Measurements from ENCODE around the gene DQX1.

DQX1 gene

DNA sequence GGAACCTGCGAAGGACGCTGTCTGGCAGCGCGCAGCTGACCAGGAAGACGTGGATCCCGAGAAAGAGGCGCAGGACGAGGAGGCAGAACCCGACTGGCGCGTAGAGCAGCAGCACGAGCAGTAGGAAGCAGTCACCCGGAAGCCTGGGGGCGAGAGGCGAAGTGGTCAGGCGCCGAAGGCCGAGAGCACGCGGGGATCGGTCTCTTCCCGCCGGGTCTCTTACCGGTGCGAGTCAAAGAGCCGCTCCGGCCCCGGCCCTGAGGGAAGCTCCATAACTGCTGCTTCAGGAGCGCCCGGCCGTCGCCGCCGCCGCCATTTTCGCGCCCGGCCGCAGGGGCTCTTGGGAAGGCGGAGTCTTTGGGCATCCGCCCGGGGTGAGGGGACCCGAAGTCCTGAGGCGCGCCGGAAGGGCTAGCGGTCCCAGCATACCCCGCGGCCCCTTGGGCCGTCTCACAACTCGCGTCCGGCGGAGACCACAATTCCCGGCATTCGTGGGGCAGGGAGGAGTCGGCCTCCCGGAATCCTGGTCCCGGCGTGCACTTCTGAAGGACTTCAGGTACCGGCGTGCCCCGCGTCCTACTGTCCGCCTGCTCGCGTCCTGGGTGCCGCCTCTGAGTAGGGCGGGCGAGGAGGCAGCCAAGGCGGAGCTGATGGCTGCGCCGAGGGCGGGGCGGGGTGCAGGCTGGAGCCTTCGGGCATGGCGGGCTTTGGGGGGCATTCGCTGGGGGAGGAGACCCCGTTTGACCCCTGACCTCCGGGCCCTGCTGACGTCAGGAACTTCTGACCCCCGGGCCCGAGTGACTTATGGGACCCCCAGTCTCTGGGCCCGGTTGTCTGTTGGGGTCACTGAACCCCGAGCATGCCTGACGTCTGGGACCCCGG is 3.6 kb upstream of the DQX1 start, which contains the start of the genes AUP1 and HTRA2 (continued):
- peak; percentile 96 for TF ChIP-seq ZBTB11 (tag by site-specific recombination; conservative IDR thresholded peaks at IDR 0.05; ENCODE audit: low read depth)
- TF ChIP-seq ZNF24 (tag by site-specific recombination; IDR thresholded peaks at IDR 0.05) = no peak
- TF ChIP-seq, protein P1, sequence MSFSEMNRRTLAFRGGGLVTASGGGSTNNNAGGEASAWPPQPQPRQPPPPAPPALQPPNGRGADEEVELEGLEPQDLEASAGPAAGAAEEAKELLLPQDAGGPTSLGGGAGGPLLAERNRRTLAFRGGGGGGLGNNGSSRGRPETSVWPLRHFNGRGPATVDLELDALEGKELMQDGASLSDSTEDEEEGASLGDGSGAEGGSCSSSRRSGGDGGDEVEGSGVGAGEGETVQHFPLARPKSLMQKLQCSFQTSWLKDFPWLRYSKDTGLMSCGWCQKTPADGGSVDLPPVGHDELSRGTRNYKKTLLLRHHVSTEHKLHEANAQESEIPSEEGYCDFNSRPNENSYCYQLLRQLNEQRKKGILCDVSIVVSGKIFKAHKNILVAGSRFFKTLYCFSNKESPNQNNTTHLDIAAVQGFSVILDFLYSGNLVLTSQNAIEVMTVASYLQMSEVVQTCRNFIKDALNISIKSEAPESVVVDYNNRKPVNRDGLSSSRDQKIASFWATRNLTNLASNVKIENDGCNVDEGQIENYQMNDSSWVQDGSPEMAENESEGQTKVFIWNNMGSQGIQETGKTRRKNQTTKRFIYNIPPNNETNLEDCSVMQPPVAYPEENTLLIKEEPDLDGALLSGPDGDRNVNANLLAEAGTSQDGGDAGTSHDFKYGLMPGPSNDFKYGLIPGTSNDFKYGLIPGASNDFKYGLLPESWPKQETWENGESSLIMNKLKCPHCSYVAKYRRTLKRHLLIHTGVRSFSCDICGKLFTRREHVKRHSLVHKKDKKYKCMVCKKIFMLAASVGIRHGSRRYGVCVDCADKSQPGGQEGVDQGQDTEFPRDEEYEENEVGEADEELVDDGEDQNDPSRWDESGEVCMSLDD (tag by site-specific recombination; IDR thresholded peaks at IDR 0.05) = peak; percentile 95
- no peak for TF ChIP-seq ZNF221 (tag by site-specific recombination; IDR thresholded peaks at IDR 0.05; ENCODE audit: borderline replicate concordance)
- TF ChIP-seq SCRT2 (tag by site-specific recombination; IDR thresholded peaks at IDR 0.05) = peak; percentile 77
- TF ChIP-seq ZNF23 (tag by site-specific recombination; IDR thresholded peaks at IDR 0.05; ENCODE audit: borderline replicate concordance) = no peak
- no peak for TF ChIP-seq ZNF677 (tag by site-specific recombination; IDR thresholded peaks at IDR 0.05)
- no peak for TF ChIP-seq ZNF626 (tag by site-specific recombination; IDR thresholded peaks at IDR 0.05)
- no peak for TF ChIP-seq ZNF521 (tag by site-specific recombination; IDR thresholded peaks at IDR 0.05)
- TF ChIP-seq BCL11A (tag by site-specific recombination; IDR thresholded peaks at IDR 0.05; ENCODE audit: low read depth) = peak; percentile 42; the same call in 1 of the 2 replicates
- no peak for TF ChIP-seq ZNF701 (tag by site-specific recombination; IDR thresholded peaks at IDR 0.05)
- TF ChIP-seq ZNF776 (tag by site-specific recombination; IDR thresholded peaks at IDR 0.05; ENCODE audit: borderline replicate concordance) = no peak
- TF ChIP-seq, protein P2, sequence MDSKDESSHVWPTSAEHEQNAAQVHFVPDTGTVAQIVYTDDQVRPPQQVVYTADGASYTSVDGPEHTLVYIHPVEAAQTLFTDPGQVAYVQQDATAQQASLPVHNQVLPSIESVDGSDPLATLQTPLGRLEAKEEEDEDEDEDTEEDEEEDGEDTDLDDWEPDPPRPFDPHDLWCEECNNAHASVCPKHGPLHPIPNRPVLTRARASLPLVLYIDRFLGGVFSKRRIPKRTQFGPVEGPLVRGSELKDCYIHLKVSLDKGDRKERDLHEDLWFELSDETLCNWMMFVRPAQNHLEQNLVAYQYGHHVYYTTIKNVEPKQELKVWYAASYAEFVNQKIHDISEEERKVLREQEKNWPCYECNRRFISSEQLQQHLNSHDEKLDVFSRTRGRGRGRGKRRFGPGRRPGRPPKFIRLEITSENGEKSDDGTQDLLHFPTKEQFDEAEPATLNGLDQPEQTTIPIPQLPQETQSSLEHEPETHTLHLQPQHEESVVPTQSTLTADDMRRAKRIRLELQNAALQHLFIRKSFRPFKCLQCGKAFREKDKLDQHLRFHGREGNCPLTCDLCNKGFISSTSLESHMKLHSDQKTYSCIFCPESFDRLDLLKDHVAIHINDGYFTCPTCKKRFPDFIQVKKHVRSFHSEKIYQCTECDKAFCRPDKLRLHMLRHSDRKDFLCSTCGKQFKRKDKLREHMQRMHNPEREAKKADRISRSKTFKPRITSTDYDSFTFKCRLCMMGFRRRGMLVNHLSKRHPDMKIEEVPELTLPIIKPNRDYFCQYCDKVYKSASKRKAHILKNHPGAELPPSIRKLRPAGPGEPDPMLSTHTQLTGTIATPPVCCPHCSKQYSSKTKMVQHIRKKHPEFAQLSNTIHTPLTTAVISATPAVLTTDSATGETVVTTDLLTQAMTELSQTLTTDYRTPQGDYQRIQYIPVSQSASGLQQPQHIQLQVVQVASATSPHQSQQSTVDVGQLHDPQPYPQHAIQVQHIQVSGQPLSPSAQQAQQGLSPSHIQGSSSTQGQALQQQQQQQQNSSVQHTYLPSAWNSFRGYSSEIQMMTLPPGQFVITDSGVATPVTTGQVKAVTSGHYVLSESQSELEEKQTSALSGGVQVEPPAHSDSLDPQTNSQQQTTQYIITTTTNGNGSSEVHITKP (tag by site-specific recombination; IDR thresholded peaks at IDR 0.05) = peak; percentile 86
- TF ChIP-seq ZBTB44 (tag by site-specific recombination; IDR thresholded peaks at IDR 0.05) = no peak
- TF ChIP-seq ZNF416 (tag by site-specific recombination; IDR thresholded peaks at IDR 0.05) = no peak
- TF ChIP-seq ZNF274 (IDR thresholded peaks at IDR 0.05; ENCODE audit: low read length) = no peak
- TF ChIP-seq ZNF274 (tag by site-specific recombination; IDR thresholded peaks at IDR 0.05; ENCODE audit: borderline replicate concordance) = no peak
- no peak for TF ChIP-seq ZNF768 (tag by site-specific recombination; IDR thresholded peaks at IDR 0.05)
- TF ChIP-seq HIC1 (tag by site-specific recombination; IDR thresholded peaks at IDR 0.05) = no peak
- no peak for TF ChIP-seq ZNF664 (tag by site-specific recombination; IDR thresholded peaks at IDR 0.05)
- TF ChIP-seq ZNF302 (tag by site-specific recombination; IDR thresholded peaks at IDR 0.05; ENCODE audit: low read depth) = no peak
- TF ChIP-seq ZFHX2 (tag by site-specific recombination; conservative IDR thresholded peaks at IDR 0.05) = no peak
- no peak for TF ChIP-seq ZNF658 (tag by site-specific recombination; IDR thresholded peaks at IDR 0.05)
- no peak for TF ChIP-seq ZNF121 (tag by site-specific recombination; IDR thresholded peaks at IDR 0.05)
